Tibial nerve (tissue), 4 donors: ENCODE results near the gene DGKI. TPM values are rescaled to one million over a fixed set of nuclear protein-coding genes. Genes with fewer than 3 reads are reported as not detected.

Source experiments
- DNase-seq, 2 donors: peaks; one replicate each; pipeline ENCODE4 v3.0.0-alpha.2; 2019; ENCODE audit warnings: low spot score in 2 of 2
- H3K27ac ChIP-seq, 4 donors: fragments of 200-600 bp; sonication (generic) in 3 of 4; one replicate each; pipeline ENCODE4 v1.5.1; 2017 to 2019; ENCODE audit warnings: mild to moderate bottlenecking in 1 of 4
- H3K27me3 ChIP-seq, 2 donors: fragments of 200-600 bp; sonication (generic) in 1 of 2; one replicate each; pipeline versions ENCODE4 v1.5.1 to v1.6.0; 2017 to 2019
- H3K36me3 ChIP-seq, 3 donors: fragments of 200-600 bp; sonication (generic); one replicate each; pipeline ENCODE4 v1.5.1; 2018 to 2019
- H3K4me1 ChIP-seq, 4 donors: fragments of 200-600 bp; sonication (generic) in 3 of 4; one replicate each; pipeline ENCODE4 v1.5.1; 2017 to 2019
- H3K4me3 ChIP-seq, 4 donors: fragments of 200-600 bp; sonication (generic) in 3 of 4; one replicate each; pipeline ENCODE4 v1.5.1; 2017 to 2019; ENCODE audit warnings: mild to moderate bottlenecking in 1 of 4, moderate library complexity in 1 of 4
- H3K9me3 ChIP-seq, 4 donors: fragments of 200-600 bp; sonication (generic) in 3 of 4; one replicate each; pipeline ENCODE4 v1.5.1; 2017 to 2019
- EP300 ChIP-seq, 2 donors: sonication (generic); formaldehyde crosslinking; IDR thresholded peaks; one replicate each; pipeline ENCODE4 v1.6.1; 2017; ENCODE audit warnings: antibody characterized with exemption in 2 of 2, mild to moderate bottlenecking in 1 of 2
- POLR2A ChIP-seq, 2 donors: fragments of 450-650 bp; IDR thresholded peaks; one replicate each; pipeline ENCODE4 v1.6.1; 2017; ENCODE audit warnings: antibody characterized with exemption in 2 of 2, mild to moderate bottlenecking in 2 of 2, moderate library complexity in 2 of 2
- WGBS, 2 donors: methylation state at CpG; one replicate each; pipeline ENCODE4 v1.1.5; 2018; 5-methylcytosine and 5-hydroxymethylcytosine counted together
- total RNA-seq, 4 donors: library from RNA; depleted of rRNA; stranded (reverse); fragments of >200 nt; gene quantifications; one replicate each; pipeline ENCODE4 v1.1.0, GENCODE V29; 2016
- TF ChIP-seq, protein P1 (sequence below), 5 experiments: fragments of 200-600 bp in 3 of 5; fragments of 450-650 bp in 2 of 5; sonication (generic) in 3 of 5; IDR thresholded peaks; one replicate each; pipeline ENCODE4 v1.5.1; 2016 to 2019; ENCODE audit warnings: antibody characterized with exemption in 5 of 5, mild to moderate bottlenecking in 3 of 5, moderate library complexity in 2 of 5

The DGKI gene
- total RNA-seq, 4 donors from 2014 or later = 0.21 to 2.7 (median 1.7) TPM

GRCh38 chr7:137462847-137463246, 383.9 kb downstream of the DGKI start:
- Histone ChIP-seq H3K27ac (no peak overlapping the region), H3K9me3 (no peaks in the 10 kb centered on the region), H3K27me3 (no peaks in the 10 kb centered on the region), H3K4me1 (peaks cover 0 to 5% (median 0%) of the 10 kb centered on the region in 4 donors), H3K4me3 (no peak overlapping the region), H3K36me3 (no peaks in the 10 kb centered on the region)
- TF ChIP-seq, protein P1, sequence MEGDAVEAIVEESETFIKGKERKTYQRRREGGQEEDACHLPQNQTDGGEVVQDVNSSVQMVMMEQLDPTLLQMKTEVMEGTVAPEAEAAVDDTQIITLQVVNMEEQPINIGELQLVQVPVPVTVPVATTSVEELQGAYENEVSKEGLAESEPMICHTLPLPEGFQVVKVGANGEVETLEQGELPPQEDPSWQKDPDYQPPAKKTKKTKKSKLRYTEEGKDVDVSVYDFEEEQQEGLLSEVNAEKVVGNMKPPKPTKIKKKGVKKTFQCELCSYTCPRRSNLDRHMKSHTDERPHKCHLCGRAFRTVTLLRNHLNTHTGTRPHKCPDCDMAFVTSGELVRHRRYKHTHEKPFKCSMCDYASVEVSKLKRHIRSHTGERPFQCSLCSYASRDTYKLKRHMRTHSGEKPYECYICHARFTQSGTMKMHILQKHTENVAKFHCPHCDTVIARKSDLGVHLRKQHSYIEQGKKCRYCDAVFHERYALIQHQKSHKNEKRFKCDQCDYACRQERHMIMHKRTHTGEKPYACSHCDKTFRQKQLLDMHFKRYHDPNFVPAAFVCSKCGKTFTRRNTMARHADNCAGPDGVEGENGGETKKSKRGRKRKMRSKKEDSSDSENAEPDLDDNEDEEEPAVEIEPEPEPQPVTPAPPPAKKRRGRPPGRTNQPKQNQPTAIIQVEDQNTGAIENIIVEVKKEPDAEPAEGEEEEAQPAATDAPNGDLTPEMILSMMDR (IDR thresholded peaks at IDR 0.05) = no peak
- no peak for TF ChIP-seq POLR2A (IDR thresholded peaks at IDR 0.05)
- no peak for TF ChIP-seq EP300 (IDR thresholded peaks at IDR 0.05)
- 86 to 90% methylated on average over 5 of the region's 5 CpGs for WGBS, 2 donors
- DNase-seq = no peak

DNA sequence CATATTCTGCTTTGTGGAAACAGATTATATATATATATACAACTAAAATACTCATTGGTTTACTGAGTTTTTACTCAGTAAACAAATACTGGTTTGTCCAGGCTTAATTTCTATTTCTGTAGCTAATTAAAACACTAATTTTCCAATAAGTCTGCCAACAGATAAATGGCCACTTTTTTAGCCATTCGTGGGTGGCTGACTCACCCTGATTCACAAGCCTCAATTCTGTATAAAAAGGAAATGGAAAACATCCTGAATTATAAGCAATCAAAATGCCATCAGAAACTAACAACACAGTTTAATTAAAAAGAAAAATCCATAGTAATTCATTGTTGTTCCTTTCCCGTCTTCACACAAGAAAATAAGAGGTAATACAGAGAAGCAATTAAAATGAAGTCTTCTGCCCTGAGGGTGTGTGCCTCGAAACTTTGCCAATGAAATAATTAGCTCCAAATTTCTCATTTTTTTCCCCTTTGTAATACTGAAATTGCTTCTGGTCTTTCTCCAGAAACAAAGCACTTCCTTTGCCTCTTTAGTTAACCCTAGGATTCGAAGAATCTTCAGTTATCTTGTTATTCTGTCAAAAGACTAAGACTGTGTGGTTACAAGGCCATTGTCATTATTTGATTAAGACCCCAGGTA, 384.6 kb downstream of the DGKI start:
- TF ChIP-seq POLR2A (IDR thresholded peaks at IDR 0.05) (no peak), EP300 (IDR thresholded peaks at IDR 0.05) (no peak)
- TF ChIP-seq, protein P1 (IDR thresholded peaks at IDR 0.05) = no peak
- H3K4me3 ChIP-seq = no peak overlapping the region
- H3K36me3 ChIP-seq = no peaks in the 10 kb centered on the region
- no peaks in the 10 kb centered on the region for H3K9me3 ChIP-seq
- no peak overlapping the region for H3K27ac ChIP-seq
- H3K27me3 ChIP-seq = no peaks in the 10 kb centered on the region
- peaks cover 0 to 5% (median 0%) of the 10 kb centered on the region in 4 donors for H3K4me1 ChIP-seq
- WGBS, 2 donors = 21 to 35% methylated on average over 4 of the region's 4 CpGs
- DNase-seq = no peak

DNA sequence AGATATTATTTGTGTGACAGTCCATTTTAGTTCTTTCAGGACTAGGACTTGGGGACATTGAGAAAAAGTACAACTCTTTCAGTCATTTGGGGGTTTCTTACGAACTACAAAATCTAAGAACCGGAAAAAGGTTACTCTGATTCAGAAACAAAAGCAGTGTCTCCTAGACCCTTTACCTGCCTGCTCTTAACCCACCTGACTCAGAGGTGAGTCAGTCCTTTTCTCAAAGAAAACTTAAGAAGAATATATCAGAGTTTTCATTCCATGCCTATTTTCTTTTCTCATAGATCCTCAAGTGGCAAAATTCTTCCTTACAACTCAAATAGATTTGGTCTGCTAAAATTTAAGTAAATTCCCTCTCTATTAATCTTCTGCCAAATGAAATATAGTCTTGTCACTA, 388.4 kb downstream of the DGKI start:
- WGBS, 2 donors = 94 to 98% methylated on average over 2 of the region's 2 CpGs
- no peaks in the 10 kb centered on the region for H3K36me3 ChIP-seq
- no peak overlapping the region for H3K27ac ChIP-seq
- no peak overlapping the region for H3K4me3 ChIP-seq
- DNase-seq = no peak
- no peak for TF ChIP-seq EP300 (IDR thresholded peaks at IDR 0.05)
- TF ChIP-seq, protein P1 (IDR thresholded peaks at IDR 0.05) = no peak
- TF ChIP-seq POLR2A (IDR thresholded peaks at IDR 0.05) = no peak
- no peaks in the 10 kb centered on the region for H3K27me3 ChIP-seq
- no peaks in the 10 kb centered on the region for H3K9me3 ChIP-seq
- H3K4me1 ChIP-seq = peaks cover 0 to 9% (median 5%) of the 10 kb centered on the region in 4 donors

DNA sequence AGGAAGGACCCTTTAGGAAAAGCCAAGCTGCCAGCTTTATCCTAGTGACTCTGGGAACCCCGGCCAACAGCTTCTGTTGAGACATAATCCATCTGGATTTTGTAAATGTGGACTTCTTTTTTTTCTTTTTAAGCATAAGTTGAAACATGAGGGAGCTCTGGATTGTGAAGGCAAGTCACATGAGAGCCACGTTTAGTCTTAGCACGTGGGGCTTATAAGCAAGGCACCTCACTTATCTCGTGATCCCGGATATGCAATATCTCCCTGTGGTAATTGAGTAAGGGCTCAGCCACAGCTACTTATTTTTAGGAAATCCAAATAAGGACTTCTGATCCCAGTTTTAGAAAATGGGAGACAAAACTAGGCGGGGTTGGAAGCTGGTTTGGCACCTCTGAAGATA, 392.0 kb downstream of the DGKI start:
- Histone ChIP-seq H3K4me1 (peaks cover 0 to 13% (median 2%) of the 10 kb centered on the region in 4 donors), H3K36me3 (no peaks in the 10 kb centered on the region), H3K9me3 (no peaks in the 10 kb centered on the region), H3K27ac (no peak overlapping the region), H3K27me3 (no peaks in the 10 kb centered on the region), H3K4me3 (no peak overlapping the region)
- no peak for TF ChIP-seq POLR2A (IDR thresholded peaks at IDR 0.05)
- TF ChIP-seq, protein P1 (IDR thresholded peaks at IDR 0.05) = peak in 1 of 5 experiments; percentile 0
- no peak for DNase-seq
- WGBS, 2 donors = 68 to 83% methylated on average over 6 of the region's 6 CpGs

DNA sequence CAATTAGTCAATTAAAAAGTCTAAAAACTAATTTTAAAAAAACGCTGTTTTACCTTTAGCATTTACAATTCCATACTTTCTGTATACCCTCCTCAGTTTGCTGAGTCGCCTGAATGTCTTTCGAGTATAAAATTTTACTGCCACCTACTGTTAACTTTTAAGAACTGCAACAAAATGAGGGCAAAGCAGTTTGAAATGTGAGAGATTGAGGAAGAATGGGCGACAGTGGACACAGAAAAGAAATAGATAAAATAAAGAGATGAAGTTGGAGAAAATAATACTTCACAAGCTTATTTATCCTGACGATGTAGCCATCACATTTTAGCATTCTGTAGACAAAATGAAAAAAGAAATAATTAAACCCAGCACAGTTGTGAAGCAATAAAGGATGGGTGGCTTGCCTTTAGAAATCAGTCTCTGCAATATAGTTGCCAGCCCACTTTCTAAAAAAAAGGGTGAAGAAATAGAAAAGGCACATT, 392.5 kb downstream of the DGKI start:
- Histone ChIP-seq H3K4me3 (no peak overlapping the region), H3K27ac (no peak overlapping the region), H3K9me3 (no peaks in the 10 kb centered on the region), H3K36me3 (no peaks in the 10 kb centered on the region), H3K4me1 (peaks cover 0 to 13% (median 2%) of the 10 kb centered on the region in 4 donors), H3K27me3 (no peaks in the 10 kb centered on the region)
- DNase-seq = no peak
- 5 to 9% methylated on average over 5 of the region's 5 CpGs for WGBS, 2 donors
- TF ChIP-seq, protein P1 (IDR thresholded peaks at IDR 0.05) = peak; percentile 48 to 66 (median 65)
- TF ChIP-seq POLR2A (IDR thresholded peaks at IDR 0.05) = no peak
